Measurements from ENCODE around the gene PLAU.

GRCh38 chr10:73905256-73906020, 5.5 kb upstream of the PLAU start:
- no peak for TF ChIP-seq CEBPB (IDR thresholded peaks at IDR 0.05; ENCODE audit: low read depth, low read length)
- TF ChIP-seq CTCF (conservative IDR thresholded peaks at IDR 0.05; ENCODE audit: low read depth, low read length): no peak
- TF ChIP-seq RAD21 (IDR thresholded peaks at IDR 0.05; ENCODE audit: low read length): no peak
- TF ChIP-seq MAFK (IDR thresholded peaks at IDR 0.05; ENCODE audit: low read depth, low read length): no peak
- no peak for TF ChIP-seq POLR2A (IDR thresholded peaks at IDR 0.05; ENCODE audit: low read depth, low read length)
- no peak for TF ChIP-seq RFX5 (IDR thresholded peaks at IDR 0.05; ENCODE audit: low read depth, low read length)
